Nephron (organoid): ENCODE results near the gene SLC1A2.

Experiments
- H3K27ac Mint-ChIP-seq, 3 experiments: 2 replicates each; pipeline ENCODE4 v1.8.0; 2020; ENCODE audit warnings: mixed read lengths in 3 of 3, mild to moderate bottlenecking in 2 of 3, moderate library complexity in 1 of 3
- H3K27me3 Mint-ChIP-seq: 2 replicates; pipeline ENCODE4 v1.8.0; 2021; ENCODE audit warnings: low read depth, mild to moderate bottlenecking, moderate library complexity, mixed read lengths
- H3K36me3 Mint-ChIP-seq: 2 replicates; pipeline ENCODE4 v1.8.0; 2020; ENCODE audit warnings: low read depth, mixed read lengths
- H3K4me1 Mint-ChIP-seq: 2 replicates; pipeline ENCODE4 v1.8.0; 2020; ENCODE audit warnings: mixed read lengths
- H3K4me3 Mint-ChIP-seq, 3 experiments: 2 replicates each; pipeline ENCODE4 v1.8.0; 2020; ENCODE audit warnings: mild to moderate bottlenecking in 3 of 3, mixed read lengths in 3 of 3, moderate library complexity in 2 of 3
- H3K9me3 Mint-ChIP-seq: 2 replicates; pipeline ENCODE4 v1.8.0; 2020; ENCODE audit warnings: mixed read lengths
- CTCF ChIP-seq, 3 experiments: fragments of 200-600 bp; sonication (generic); IDR thresholded peaks; one replicate each; pipeline ENCODE4 v1.5.0; 2021; ENCODE audit warnings: antibody characterized with exemption in 3 of 3; ENCODE audit not compliant: unreplicated experiment in 3 of 3

The SLC1A2 gene

DNA sequence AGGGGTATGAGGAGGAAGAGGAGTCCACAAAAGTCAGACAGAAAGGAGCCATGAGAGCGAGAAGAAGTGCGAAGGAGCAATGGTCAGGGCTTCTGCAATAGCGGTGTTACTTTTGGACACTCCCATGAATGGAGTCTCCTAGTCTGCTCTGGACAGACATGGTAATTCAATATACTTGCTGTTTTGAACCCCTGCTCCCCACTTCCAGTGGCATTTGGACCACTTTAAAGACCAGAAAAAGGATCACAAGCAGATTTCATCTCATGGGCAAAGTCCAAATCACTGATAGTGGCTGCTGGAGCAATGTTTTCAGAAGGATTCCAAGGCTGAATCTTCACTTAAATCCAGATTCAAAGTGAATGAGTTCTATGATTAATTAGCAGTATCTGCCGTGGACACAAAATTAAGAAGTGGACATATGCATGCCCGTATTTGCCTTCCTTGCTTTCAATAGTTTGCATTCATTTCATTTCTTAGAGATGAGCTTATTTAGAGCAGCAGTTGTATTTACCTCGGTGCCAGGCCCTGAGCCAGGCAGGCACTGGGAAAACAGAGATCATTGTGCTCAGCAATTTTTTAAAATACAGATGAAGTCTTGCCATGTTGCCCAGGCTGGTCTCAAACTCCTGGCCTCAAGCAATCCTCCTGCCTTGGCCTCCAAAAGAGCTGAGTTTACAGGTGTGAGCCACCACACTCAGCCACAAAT, 72.0 kb downstream of the SLC1A2 start:
- H3K27ac Mint-ChIP-seq: peak overlapping the region in 1 of 3 experiments; percentile 10
- H3K27me3 Mint-ChIP-seq: peaks cover 8% of the 10 kb centered on the region

DNA sequence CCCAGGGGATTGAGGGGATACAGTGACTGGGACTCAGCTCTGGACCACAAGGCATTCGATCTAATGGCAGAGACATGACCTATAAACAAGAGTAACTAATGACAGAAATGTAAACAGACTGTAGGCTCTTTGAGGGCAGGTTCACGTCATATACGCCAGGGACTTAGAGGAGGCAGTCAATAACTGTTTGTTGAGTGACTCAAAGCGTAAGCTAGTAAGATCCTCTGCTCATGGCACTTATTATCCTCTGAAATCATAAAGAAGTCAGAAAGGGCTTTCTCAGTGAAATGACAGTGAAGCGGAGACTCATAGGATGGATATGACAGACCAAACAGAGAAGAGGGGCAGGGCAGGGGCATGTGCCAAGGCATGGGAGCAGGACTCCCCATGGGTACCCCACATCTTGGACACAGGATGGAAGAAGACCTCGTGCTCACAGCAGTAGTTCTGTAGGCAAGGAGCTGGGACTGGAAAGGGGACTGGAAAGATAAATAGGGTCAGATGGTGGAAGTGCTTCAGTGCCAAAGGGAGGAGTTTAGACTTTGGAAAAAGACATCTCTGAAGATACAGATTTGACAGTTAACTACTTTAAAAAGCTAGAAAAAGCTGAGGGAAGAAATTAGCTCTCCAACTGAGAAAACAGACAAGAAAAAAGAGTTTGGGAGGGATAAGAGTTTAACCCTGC, 72.7 kb downstream of the SLC1A2 start:
- peak overlapping the region in 1 of 3 experiments; percentile 10 for H3K27ac Mint-ChIP-seq
- H3K4me3 Mint-ChIP-seq: no peak overlapping the region
- no peaks in the 10 kb centered on the region for H3K9me3 Mint-ChIP-seq
- H3K36me3 Mint-ChIP-seq: no peaks in the 10 kb centered on the region
- H3K27me3 Mint-ChIP-seq: peaks cover 8% of the 10 kb centered on the region
- peaks cover 12% of the 10 kb centered on the region for H3K4me1 Mint-ChIP-seq
- TF ChIP-seq CTCF (IDR thresholded peaks at IDR 0.05; ENCODE audit: unreplicated experiment in 3 of 3): no peak

More for the DNA sequence above, 72.0 kb downstream of the SLC1A2 start:
- TF ChIP-seq CTCF (IDR thresholded peaks at IDR 0.05; ENCODE audit: unreplicated experiment in 3 of 3): no peak
- H3K4me3 Mint-ChIP-seq: no peak overlapping the region
- H3K9me3 Mint-ChIP-seq: no peaks in the 10 kb centered on the region
- peaks cover 19% of the 10 kb centered on the region for H3K4me1 Mint-ChIP-seq
- no peaks in the 10 kb centered on the region for H3K36me3 Mint-ChIP-seq

GRCh38 chr11:35344681-35345574, 74.4 kb downstream of the SLC1A2 start:
- H3K9me3 Mint-ChIP-seq: no peaks in the 10 kb centered on the region
- H3K36me3 Mint-ChIP-seq: no peaks in the 10 kb centered on the region
- H3K27ac Mint-ChIP-seq: no peak overlapping the region
- TF ChIP-seq CTCF (IDR thresholded peaks at IDR 0.05; ENCODE audit: unreplicated experiment in 3 of 3): no peak
- no peak overlapping the region for H3K4me3 Mint-ChIP-seq
- H3K4me1 Mint-ChIP-seq: peaks cover 12% of the 10 kb centered on the region
- H3K27me3 Mint-ChIP-seq: peaks cover 8% of the 10 kb centered on the region

- H3K27me3 Mint-ChIP-seq: peaks cover 7% of the 10 kb centered on the region
- no peak for TF ChIP-seq CTCF (IDR thresholded peaks at IDR 0.05; ENCODE audit: unreplicated experiment in 3 of 3)
- H3K27ac Mint-ChIP-seq: no peak overlapping the region
- peaks cover 12% of the 10 kb centered on the region for H3K4me1 Mint-ChIP-seq
- no peak overlapping the region for H3K4me3 Mint-ChIP-seq
- no peaks in the 10 kb centered on the region for H3K36me3 Mint-ChIP-seq
- H3K9me3 Mint-ChIP-seq: no peaks in the 10 kb centered on the region
Observed at GRCh38 chr11:35343033-35343598, 76.2 kb downstream of the SLC1A2 start.

DNA sequence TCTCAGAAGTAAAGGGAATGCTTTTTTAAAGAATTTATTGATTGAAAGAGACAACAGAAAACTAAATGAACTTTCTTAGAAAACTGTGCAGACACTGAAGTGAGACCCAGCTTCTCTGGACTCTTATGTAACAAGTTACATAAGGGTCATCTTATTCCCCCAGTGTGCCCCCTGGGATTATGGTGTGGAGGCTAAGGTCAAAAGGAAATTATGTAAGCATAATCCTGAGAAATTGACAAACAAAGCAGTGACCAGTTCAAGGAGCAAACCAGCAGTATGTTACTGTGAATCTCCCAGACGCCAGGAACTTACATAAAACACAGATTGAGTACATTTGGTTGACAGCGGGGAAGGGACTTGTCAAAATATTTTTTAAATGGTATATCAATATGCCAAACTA, 78.6 kb downstream of the SLC1A2 start:
- Mint-ChIP-seq H3K4me3 (no peak overlapping the region), H3K27ac (no peak overlapping the region), H3K4me1 (no peaks in the 10 kb centered on the region), H3K27me3 (peaks cover 7% of the 10 kb centered on the region), H3K9me3 (no peaks in the 10 kb centered on the region), H3K36me3 (no peaks in the 10 kb centered on the region)
- TF ChIP-seq CTCF (IDR thresholded peaks at IDR 0.05; ENCODE audit: unreplicated experiment in 3 of 3): no peak
